Lower leg skin (tissue), 3 donors: ENCODE results near the gene CXCL8.

Experiments
- CTCF ChIP-seq, 3 donors: fragments of 450-650 bp; IDR thresholded peaks; one replicate each; pipeline ENCODE4 v1.5.1; 2016; ENCODE audit warnings: antibody characterized with exemption in 3 of 3, mild to moderate bottlenecking in 3 of 3, moderate library complexity in 2 of 3
- POLR2A ChIP-seq, 2 donors: fragments of 450-650 bp; IDR thresholded peaks; one replicate each; pipeline ENCODE4 v1.6.1; 2016 to 2017; ENCODE audit warnings: antibody characterized with exemption in 2 of 2, mild to moderate bottlenecking in 1 of 2, moderate library complexity in 1 of 2

- no peak for TF ChIP-seq CTCF (IDR thresholded peaks at IDR 0.05)
- TF ChIP-seq POLR2A (IDR thresholded peaks at IDR 0.05): no peak
These were observed 42.2 kb upstream of the CXCL8 start for GRCh38 chr4:73698217-73698616.
